KOPT-K1 (cell line): ENCODE data around the gene TOR4A.
"Not testable (repeated sequence)": the region's sequence is repeated elsewhere in the genome, so short reads cannot be mapped to it uniquely, and the experiment has no call there.

Experiments
- H3K27ac ChIP-seq: fragments of 200-600 bp; sonication (generic); 2 replicates; pipeline ENCODE4 v1.5.1; 2016; ENCODE audit warnings: antibody characterized with exemption, mild to moderate bottlenecking, low read depth, low read length; ENCODE audit not compliant: poor library complexity, severe bottlenecking
- H3K36me3 ChIP-seq: fragments of 200-600 bp; sonication (generic); 2 replicates; pipeline ENCODE4 v1.5.1; 2017; ENCODE audit warnings: antibody characterized with exemption, mild to moderate bottlenecking, low read length, moderate library complexity; ENCODE audit not compliant: insufficient read depth
- H3K9me3 ChIP-seq: fragments of 200-600 bp; sonication (generic); 2 replicates; pipeline ENCODE4 v1.5.1; 2017; ENCODE audit warnings: antibody characterized with exemption, low read length, mild to moderate bottlenecking; ENCODE audit not compliant: insufficient read depth, poor library complexity, severe bottlenecking

TOR4A gene

GRCh38 chr9:137317718-137318511 lies 40.4 kb downstream of the TOR4A start:
- no peaks in the 10 kb centered on the region for H3K36me3 ChIP-seq
- H3K9me3 ChIP-seq = no peaks in the 10 kb centered on the region
- no peak overlapping the region for H3K27ac ChIP-seq

GRCh38 chr9:137318602-137319001 lies 41.1 kb downstream of the TOR4A start:
- Histone ChIP-seq H3K9me3 (no peaks in the 10 kb centered on the region), H3K36me3 (no peaks in the 10 kb centered on the region), H3K27ac (no peak overlapping the region)

- Histone ChIP-seq H3K27ac (no peak overlapping the region), H3K36me3 (no peaks in the 10 kb centered on the region)
Measured at GRCh38 chr9:137319011-137319738, 41.6 kb downstream of the TOR4A start.

GRCh38 chr9:137319739-137320551 lies 42.4 kb downstream of the TOR4A start:
- no peaks in the 10 kb centered on the region for H3K9me3 ChIP-seq
- no peak overlapping the region for H3K27ac ChIP-seq
- H3K36me3 ChIP-seq = no peaks in the 10 kb centered on the region

More at GRCh38 chr9:137319011-137319738, 41.6 kb downstream of the TOR4A start:
- no peaks in the 10 kb centered on the region for H3K9me3 ChIP-seq

GRCh38 chr9:137320555-137321384 lies 43.2 kb downstream of the TOR4A start:
- H3K9me3 ChIP-seq = no peaks in the 10 kb centered on the region
- H3K27ac ChIP-seq = no peak overlapping the region
- no peaks in the 10 kb centered on the region for H3K36me3 ChIP-seq

GRCh38 chr9:137321726-137322361 lies 44.3 kb downstream of the TOR4A start:
- H3K36me3 ChIP-seq = no peaks in the 10 kb centered on the region
- H3K9me3 ChIP-seq = no peaks in the 10 kb centered on the region
- no peak overlapping the region for H3K27ac ChIP-seq

- peaks cover 4% of the 10 kb centered on the region for H3K9me3 ChIP-seq
- H3K36me3 ChIP-seq = no peaks in the 10 kb centered on the region
- no peak overlapping the region for H3K27ac ChIP-seq
Measured at GRCh38 chr9:137323531-137324331, 46.2 kb downstream of the TOR4A start.

GRCh38 chr9:137325124-137325523 lies 47.6 kb downstream of the TOR4A start:
- H3K9me3 ChIP-seq = peaks cover 4% of the 10 kb centered on the region
- no peak overlapping the region for H3K27ac ChIP-seq
- H3K36me3 ChIP-seq = no peaks in the 10 kb centered on the region

GRCh38 chr9:137325799-137326198 lies 48.3 kb downstream of the TOR4A start:
- Histone ChIP-seq H3K9me3 (peaks cover 4% of the 10 kb centered on the region), H3K27ac (no peak overlapping the region), H3K36me3 (no peaks in the 10 kb centered on the region)

- no peak overlapping the region for H3K27ac ChIP-seq
Measured at GRCh38 chr9:137326445-137327065, 49.0 kb downstream of the TOR4A start.

GRCh38 chr9:137327641-137328550 lies 50.4 kb downstream of the TOR4A start:
- H3K27ac ChIP-seq, H3K36me3 ChIP-seq, H3K9me3 ChIP-seq: not testable (repeated sequence)

More at GRCh38 chr9:137326445-137327065, 49.0 kb downstream of the TOR4A start:
- Histone ChIP-seq H3K36me3 (no peaks in the 10 kb centered on the region), H3K9me3 (peaks cover 4% of the 10 kb centered on the region)

- not testable (repeated sequence) for H3K36me3 ChIP-seq, H3K9me3 ChIP-seq
Measured at GRCh38 chr9:137329590-137329989, 52.1 kb downstream of the TOR4A start.

More at GRCh38 chr9:137329590-137329989, 52.1 kb downstream of the TOR4A start:
- H3K27ac ChIP-seq = not testable (repeated sequence)
